GM19452 (cell line): ENCODE measurements around the gene BPIFB3.

ENCODE experiments used
- ATAC-seq: cut with Tn5 transposase; IDR thresholded peaks from one replicate; pipeline ENCODE4 v1.9.1; 2021; ENCODE audit not compliant: unreplicated experiment

Gene BPIFB3

GRCh38 chr20:33061658-33062028 is 7.9 kb downstream of the BPIFB3 start:
- no peak for ATAC-seq

GRCh38 chr20:33062105-33062824 is 8.6 kb downstream of the BPIFB3 start:
- ATAC-seq: no peak

DNA sequence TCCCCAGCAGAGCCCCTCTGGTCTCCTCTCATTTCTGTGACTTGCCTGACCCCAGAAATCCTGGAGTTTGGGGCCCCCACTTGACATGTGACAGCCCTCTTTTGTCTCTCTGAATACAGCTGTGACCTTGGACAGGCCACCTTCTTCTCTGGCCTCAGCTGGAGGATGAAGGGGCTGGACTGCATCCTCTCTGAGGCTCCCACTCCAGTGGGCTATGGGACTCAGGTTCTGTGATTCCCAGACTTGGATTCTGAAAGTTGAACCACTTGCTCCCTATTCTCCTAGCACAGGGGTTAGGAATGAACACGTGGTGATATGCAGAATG is 9.1 kb downstream of the BPIFB3 start:
- no peak for ATAC-seq

DNA sequence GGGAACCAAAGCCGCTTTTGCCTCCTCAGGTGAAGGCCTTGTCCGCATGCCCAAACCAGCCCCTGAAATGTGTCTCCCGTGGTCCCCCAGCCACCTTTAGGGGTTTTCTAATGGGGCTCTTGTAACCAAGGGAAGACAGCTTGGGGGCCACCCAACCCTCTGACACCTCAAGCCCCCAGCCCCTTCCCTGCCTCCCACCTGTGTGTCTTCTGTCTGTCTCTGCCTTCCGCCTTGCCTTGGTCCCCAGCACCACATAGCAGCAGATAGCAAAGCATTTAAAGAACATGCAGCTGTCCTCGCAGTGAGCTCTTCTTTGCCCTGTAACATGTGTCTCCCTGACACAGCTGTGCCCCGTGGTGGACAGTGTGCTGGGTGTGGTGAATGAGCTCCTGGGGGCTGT is 9.6 kb downstream of the BPIFB3 start:
- no peak for ATAC-seq

- no peak for ATAC-seq
Measured at GRCh38 chr20:33064572-33065287, 11.0 kb downstream of the BPIFB3 start.

DNA sequence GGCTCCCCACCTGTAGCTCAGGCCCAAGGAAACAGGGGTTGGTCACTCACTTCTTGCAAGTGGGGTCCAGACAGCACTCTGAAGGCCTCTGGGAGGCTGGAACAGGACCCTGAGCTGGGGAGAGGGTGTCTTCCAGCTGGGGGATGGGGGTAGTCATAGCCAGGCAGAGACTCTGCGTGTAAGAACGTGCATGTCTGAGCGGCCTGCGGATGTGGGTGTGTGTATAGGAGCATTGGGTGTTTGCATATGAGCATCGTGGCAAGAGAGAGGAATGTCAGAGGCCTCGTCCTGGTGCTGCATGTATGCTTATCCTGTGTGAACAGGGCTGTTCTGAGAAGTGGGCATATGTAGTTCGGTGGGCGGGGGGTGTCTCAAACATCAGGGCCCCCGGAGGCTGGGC is 12.1 kb downstream of the BPIFB3 start:
- ATAC-seq: no peak

DNA sequence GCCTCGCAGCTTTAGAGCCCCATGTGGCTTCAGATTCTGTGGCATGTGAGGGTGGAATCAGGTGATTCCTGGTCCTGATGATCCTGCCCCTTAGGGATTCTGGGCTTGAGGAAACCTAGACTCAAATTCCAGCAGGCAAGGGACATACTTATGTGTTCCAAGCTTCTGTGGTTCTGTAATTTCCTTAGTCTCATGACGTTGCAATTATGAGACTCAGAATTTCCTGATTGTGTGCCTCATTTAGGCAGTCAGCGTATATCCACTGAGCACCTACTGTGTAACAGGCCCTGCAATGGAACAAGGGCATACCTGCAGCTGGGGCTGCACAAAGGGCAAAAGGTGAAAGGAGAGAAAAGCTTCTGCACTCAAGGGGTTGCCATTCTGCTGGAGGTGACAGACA is 14.1 kb downstream of the BPIFB3 start:
- ATAC-seq: no peak

GRCh38 chr20:33068251-33068939 is 14.7 kb downstream of the BPIFB3 start:
- no peak for ATAC-seq

GRCh38 chr20:33069673-33070072 is 16.0 kb downstream of the BPIFB3 start:
- no peak for ATAC-seq

- ATAC-seq: no peak
Measured at GRCh38 chr20:33070111-33071053, 16.7 kb downstream of the BPIFB3 start.

DNA sequence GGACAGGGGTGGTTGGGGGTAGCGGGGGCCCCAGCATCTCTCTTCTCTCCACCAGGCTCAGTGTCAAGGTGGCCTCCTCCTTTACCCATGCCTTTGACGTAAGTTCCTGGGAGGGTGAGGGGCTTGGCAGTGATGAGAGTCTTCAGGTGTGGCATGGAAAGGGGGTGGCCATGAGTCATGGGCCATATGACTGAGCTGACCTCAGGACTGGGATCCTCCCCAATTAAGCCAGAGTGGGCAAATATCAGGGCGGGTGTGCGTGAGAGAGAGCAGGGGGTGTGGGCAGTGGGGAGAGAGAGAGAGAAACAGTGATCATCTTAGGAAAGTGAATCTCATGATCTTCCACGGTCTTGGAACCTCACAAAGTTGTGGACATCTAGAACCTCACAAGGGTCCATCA is 17.5 kb downstream of the BPIFB3 start:
- ATAC-seq: no peak

GRCh38 chr20:33072362-33072761 is 18.7 kb downstream of the BPIFB3 start:
- ATAC-seq: no peak

GRCh38 chr20:33072813-33073212 is 19.1 kb downstream of the BPIFB3 start:
- no peak for ATAC-seq

DNA sequence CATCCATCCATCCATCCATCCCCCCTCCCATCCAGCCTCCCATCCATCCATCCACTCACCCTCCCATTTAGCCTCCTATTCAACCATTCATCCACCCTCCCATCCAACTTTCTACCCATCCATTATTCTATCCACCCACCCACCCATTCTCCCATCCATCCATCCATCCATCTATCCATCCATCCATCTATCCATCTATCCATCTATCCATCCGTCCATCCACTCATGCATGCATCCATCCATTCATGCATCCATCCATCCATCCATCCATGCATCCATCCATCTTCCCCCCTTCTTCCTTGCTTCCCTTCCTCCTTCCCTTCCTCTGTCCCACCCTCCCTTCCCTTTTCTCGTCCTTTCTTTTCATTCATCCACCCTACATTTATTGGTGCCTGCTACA is 21.0 kb downstream of the BPIFB3 start:
- ATAC-seq: no peak

DNA sequence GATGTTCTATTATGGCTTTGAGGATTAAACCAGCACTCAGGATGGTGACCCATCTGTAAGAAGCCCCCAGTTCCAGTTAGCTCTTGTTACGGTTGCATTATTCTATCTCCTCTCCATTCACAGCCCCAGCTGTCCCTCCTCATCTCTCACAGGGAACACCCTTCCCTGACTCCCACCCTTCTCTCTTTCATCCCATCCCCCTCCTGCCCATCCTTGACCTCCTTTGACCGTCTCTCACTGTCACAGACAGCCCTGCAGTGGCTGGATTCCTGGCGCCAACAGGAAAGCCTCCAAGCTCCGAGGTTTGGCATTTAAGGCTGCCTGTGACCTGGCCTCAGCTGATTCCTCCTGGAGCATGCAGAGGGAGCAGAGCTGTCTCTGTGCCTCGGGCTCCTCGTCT is 21.6 kb downstream of the BPIFB3 start:
- no peak for ATAC-seq

GRCh38 chr20:33076662-33077372 is 23.1 kb downstream of the BPIFB3 start:
- no peak for ATAC-seq

- ATAC-seq: no peak
Measured at GRCh38 chr20:33079259-33079658, 25.6 kb downstream of the BPIFB3 start, which contains the start of gene BPIFB4. Gene BPIFB4, plus strand, starts transcription at chr20:33079643. Its CDS starts 1,884 bp downstream, at chr20:33081527.

- no peak for ATAC-seq
Measured at GRCh38 chr20:33081411-33082154, 27.9 kb downstream of the BPIFB3 start.

DNA sequence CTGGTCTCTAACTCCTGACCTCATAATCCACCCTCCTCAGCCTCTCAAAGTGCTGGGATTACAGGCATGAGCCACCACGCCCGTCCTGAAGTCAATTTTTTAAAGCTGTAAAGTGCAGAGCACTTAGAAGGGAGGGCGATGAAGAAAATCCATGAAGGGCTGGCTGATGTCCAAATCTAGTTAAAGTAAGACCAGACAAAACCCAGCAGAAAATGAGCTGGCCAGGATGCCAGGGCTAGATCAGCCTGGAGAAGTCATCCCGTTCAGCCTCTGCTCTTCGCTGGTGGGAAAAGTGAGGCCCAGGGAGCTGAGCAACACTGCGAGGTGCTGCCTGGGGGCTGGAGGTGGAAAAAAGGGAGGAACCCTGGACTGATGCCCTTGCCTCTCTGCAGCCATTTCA is 28.8 kb downstream of the BPIFB3 start:
- ATAC-seq: no peak
